ENCODE measurements around the gene MYH15.

Gene MYH15

GRCh38 chr3:108548304-108548703 lies 37.9 kb upstream of the MYH15 start:
- no peak overlapping the region for H3K4me3 ChIP-seq (ENCODE audit: low read depth, low read length)
- TF ChIP-seq CTCF (IDR thresholded peaks at IDR 0.05; ENCODE audit: low read depth, low read length): no peak

GRCh38 chr3:108546692-108547091 lies 36.3 kb upstream of the MYH15 start:
- H3K4me3 ChIP-seq (ENCODE audit: low read depth, low read length): no peak overlapping the region; the same call in 1 of the 2 replicates
- no peak for TF ChIP-seq CTCF (IDR thresholded peaks at IDR 0.05; ENCODE audit: low read depth, low read length)

GRCh38 chr3:108546247-108546646 lies 35.9 kb upstream of the MYH15 start:
- no peak for TF ChIP-seq CTCF (IDR thresholded peaks at IDR 0.05; ENCODE audit: low read depth, low read length)
- H3K4me3 ChIP-seq (ENCODE audit: low read depth, low read length): peak overlapping the region; percentile 28

- H3K4me3 ChIP-seq (ENCODE audit: low read depth, low read length): no peak overlapping the region
- TF ChIP-seq CTCF (IDR thresholded peaks at IDR 0.05; ENCODE audit: low read depth, low read length): no peak
These were observed 27.7 kb upstream of the MYH15 start for GRCh38 chr3:108538083-108538482.

GRCh38 chr3:108528459-108529252 lies 18.3 kb upstream of the MYH15 start:
- H3K4me3 ChIP-seq (ENCODE audit: low read depth, low read length): no peak overlapping the region
- TF ChIP-seq CTCF (IDR thresholded peaks at IDR 0.05; ENCODE audit: low read depth, low read length): no peak

- no peak for TF ChIP-seq CTCF (IDR thresholded peaks at IDR 0.05; ENCODE audit: low read depth, low read length)
- H3K4me3 ChIP-seq (ENCODE audit: low read depth, low read length): no peak overlapping the region
These were observed 17.4 kb upstream of the MYH15 start for GRCh38 chr3:108527817-108528216.

- no peak overlapping the region for H3K4me3 ChIP-seq (ENCODE audit: low read depth, low read length)
- no peak for TF ChIP-seq CTCF (IDR thresholded peaks at IDR 0.05; ENCODE audit: low read depth, low read length)
These were observed 16.7 kb upstream of the MYH15 start for GRCh38 chr3:108527109-108527508.

All from WI38 (cell line).